ENCODE data around the gene RTP2. TPM values are rescaled to one million over a fixed set of nuclear protein-coding genes. Genes with fewer than 3 reads are reported as not detected.
A peak's percentile ranks its signal among the peaks of the same experiment; 100 is the strongest.
"Not testable (repeated sequence)": the region's sequence is repeated elsewhere in the genome, so short reads cannot be mapped to it uniquely, and the experiment has no call there.

Gene RTP2
- total RNA-seq, 2 experiments from 2014 or later = not detected

GRCh38 chr3:187708696-187709095 lies 6.3 kb upstream of the RTP2 start:
- H3K27ac Mint-ChIP-seq = no peak overlapping the region
- no peaks in the 10 kb centered on the region for H3K27me3 Mint-ChIP-seq
- no peak overlapping the region for H3K4me3 Mint-ChIP-seq
- no peaks in the 10 kb centered on the region for H3K4me1 Mint-ChIP-seq
- H3K36me3 Mint-ChIP-seq = no peaks in the 10 kb centered on the region
- DNase-seq = no peak
- H3K9me3 Mint-ChIP-seq = no peaks in the 10 kb centered on the region

DNA sequence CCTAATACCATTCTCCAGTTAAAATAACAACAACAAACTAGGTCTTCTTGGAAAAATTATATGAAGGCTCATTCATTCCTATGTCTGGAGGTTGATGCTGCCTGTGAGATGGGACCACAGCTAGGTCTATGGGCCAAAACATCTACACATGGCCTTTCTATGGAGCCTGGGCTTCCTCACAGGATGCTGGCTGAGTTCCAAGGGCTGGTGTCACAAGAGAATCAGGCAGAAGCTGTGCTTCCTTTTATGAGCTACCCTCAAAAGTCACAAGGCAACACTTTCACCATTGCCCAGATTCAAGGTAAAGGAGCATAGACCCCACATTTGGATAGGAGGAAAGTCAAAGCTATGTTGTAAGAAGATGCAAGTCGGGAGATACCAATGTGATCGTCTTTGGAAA lies 4.6 kb upstream of the RTP2 start:
- no peaks in the 10 kb centered on the region for H3K36me3 Mint-ChIP-seq
- DNase-seq = no peak
- no peaks in the 10 kb centered on the region for H3K27me3 Mint-ChIP-seq
- no peak overlapping the region for H3K4me3 Mint-ChIP-seq
- no peaks in the 10 kb centered on the region for H3K9me3 Mint-ChIP-seq
- H3K27ac Mint-ChIP-seq = no peak overlapping the region
- H3K4me1 Mint-ChIP-seq = no peaks in the 10 kb centered on the region

DNA sequence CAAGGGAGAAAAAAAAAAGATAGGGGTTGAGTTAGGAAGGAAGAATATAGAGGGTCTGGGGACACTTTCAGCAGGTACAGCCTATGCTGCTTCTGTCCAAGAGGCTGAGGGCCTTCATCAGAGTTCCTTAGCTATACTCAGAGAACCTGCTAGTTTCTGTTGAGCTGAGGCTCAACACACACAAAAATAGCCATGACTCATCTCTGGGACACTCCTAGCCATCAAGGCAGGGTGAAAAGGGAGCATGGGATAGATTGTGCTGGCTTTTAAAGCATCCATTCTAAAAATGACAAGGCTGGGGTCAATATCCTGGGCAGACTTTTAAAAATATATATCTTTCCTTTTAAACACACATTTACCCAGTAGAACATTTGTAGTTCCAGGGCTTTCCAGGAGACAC lies 2.8 kb upstream of the RTP2 start:
- H3K27me3 Mint-ChIP-seq = no peaks in the 10 kb centered on the region
- no peak overlapping the region for H3K27ac Mint-ChIP-seq
- no peaks in the 10 kb centered on the region for H3K9me3 Mint-ChIP-seq
- no peaks in the 10 kb centered on the region for H3K36me3 Mint-ChIP-seq
- H3K4me1 Mint-ChIP-seq = no peaks in the 10 kb centered on the region
- H3K4me3 Mint-ChIP-seq = no peak overlapping the region
- DNase-seq = no peak

DNA sequence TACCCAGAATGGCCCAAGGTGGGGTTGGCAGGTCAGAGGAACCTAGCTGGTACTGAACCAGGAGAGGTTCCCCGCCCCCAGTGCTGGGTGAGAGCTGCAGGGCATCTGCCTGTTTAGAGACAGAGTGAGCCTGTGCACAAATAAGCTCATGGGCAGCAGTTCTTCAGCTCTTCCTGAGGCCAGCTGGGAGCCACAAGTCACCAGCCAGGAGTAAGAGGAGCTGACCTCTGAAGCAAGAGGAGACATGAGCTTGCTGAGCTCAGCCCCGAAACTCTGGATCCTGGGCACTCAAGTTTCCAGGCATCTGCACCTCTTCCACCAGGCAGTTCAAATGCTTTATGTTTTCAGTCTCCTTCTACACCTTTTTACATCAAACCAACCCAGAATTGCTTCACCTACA lies 2.1 kb downstream of the RTP2 start:
- H3K4me3 Mint-ChIP-seq = no peak overlapping the region
- DNase-seq = no peak
- H3K27me3 Mint-ChIP-seq = peaks cover 4% of the 10 kb centered on the region
- no peak overlapping the region for H3K27ac Mint-ChIP-seq
- no peaks in the 10 kb centered on the region for H3K36me3 Mint-ChIP-seq
- H3K9me3 Mint-ChIP-seq = no peaks in the 10 kb centered on the region
- H3K4me1 Mint-ChIP-seq = no peaks in the 10 kb centered on the region

DNA sequence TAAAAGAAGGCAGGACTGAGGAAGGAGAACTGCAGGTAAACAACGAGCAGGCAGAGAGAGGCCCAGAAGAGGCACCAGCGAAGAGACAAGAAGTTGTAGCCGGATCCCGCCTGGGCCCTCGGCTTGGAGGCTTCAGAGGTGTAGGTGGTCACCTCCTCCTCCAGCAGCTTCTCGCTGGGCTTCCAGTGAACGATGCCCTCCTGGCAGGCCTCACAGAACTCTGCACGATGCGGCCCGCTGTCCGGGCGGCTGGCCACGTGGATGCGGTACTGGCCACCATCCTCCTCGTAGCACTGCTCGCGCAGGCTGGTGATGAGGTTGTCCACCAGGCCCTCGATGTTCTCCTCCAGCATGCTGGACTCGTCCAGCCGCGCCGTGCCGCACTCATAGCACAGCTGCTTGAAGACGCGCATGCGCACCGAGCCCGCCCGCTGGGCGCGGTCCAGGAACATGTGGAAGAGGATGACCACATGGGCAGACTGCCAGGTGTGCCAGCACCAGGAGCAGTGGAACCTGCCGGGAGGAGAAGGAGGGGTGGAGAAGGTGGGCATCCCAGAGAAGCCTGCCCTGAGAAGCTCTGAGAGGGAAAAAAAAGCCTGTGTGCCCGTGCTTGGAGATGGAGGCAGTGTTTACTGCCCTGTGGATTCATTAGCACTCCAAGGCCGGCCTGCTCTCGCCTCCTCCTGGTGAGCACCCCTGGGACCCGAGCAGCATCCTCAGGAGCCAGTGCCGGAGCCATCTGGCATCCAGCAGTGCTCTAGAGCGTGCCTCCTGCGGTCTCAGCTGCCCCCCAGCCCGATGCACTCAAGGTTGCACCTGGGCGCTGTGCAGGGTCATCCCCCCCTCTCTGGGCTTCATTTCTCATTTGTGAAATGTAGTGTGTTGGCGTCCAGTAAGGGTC lies 3.6 kb downstream of the RTP2 start:
- H3K36me3 Mint-ChIP-seq = no peaks in the 10 kb centered on the region
- H3K4me1 Mint-ChIP-seq = no peaks in the 10 kb centered on the region
- H3K27ac Mint-ChIP-seq = no peak overlapping the region
- no peaks in the 10 kb centered on the region for H3K9me3 Mint-ChIP-seq
- no peak for DNase-seq
- H3K4me3 Mint-ChIP-seq = no peak overlapping the region
- H3K27me3 Mint-ChIP-seq = peaks cover 15% of the 10 kb centered on the region

- no peak for DNase-seq
- H3K27me3 Mint-ChIP-seq = peaks cover 27% of the 10 kb centered on the region
- no peaks in the 10 kb centered on the region for H3K9me3 Mint-ChIP-seq
- no peaks in the 10 kb centered on the region for H3K4me1 Mint-ChIP-seq
- no peak overlapping the region for H3K27ac Mint-ChIP-seq
- no peaks in the 10 kb centered on the region for H3K36me3 Mint-ChIP-seq
- H3K4me3 Mint-ChIP-seq = no peak overlapping the region
Observed at GRCh38 chr3:187696021-187696420, 6.3 kb downstream of the RTP2 start.

GRCh38 chr3:187695449-187695848 lies 6.9 kb downstream of the RTP2 start:
- Mint-ChIP-seq H3K27ac (no peak overlapping the region), H3K4me3 (no peak overlapping the region), H3K9me3 (no peaks in the 10 kb centered on the region), H3K27me3 (peaks cover 30% of the 10 kb centered on the region), H3K4me1 (no peaks in the 10 kb centered on the region), H3K36me3 (no peaks in the 10 kb centered on the region)
- DNase-seq = no peak

GRCh38 chr3:187694801-187695200 lies 7.6 kb downstream of the RTP2 start:
- Mint-ChIP-seq H3K9me3 (no peaks in the 10 kb centered on the region), H3K27me3 (peaks cover 30% of the 10 kb centered on the region), H3K4me1 (no peaks in the 10 kb centered on the region), H3K4me3 (no peak overlapping the region), H3K36me3 (no peaks in the 10 kb centered on the region), H3K27ac (no peak overlapping the region)
- no peak for DNase-seq

DNA sequence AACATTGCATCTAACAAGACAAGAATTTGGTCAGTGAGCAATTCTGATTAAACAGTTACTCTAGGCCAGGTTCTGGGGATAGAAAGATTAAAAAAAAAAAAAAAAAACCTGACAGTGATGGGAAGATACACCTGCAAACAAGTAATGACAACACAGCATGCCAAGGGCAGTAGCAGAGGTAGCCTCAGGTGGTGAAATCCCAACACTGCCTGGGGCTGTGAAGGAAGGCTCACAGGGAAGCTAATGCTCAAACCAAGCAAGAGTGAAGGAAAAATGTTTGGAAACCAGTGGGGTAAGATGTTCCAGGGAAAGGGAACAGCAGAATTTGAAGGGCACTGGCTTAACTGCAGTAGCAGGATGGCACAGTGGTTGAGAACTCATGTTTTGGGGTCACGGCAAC lies 8.9 kb downstream of the RTP2 start:
- Mint-ChIP-seq H3K4me1 (no peaks in the 10 kb centered on the region), H3K4me3 (no peak overlapping the region), H3K9me3 (no peaks in the 10 kb centered on the region), H3K27ac (no peak overlapping the region), H3K36me3 (no peaks in the 10 kb centered on the region), H3K27me3 (peaks cover 35% of the 10 kb centered on the region)
- DNase-seq = no peak

- no peak for DNase-seq
- Mint-ChIP-seq H3K4me1 (no peaks in the 10 kb centered on the region), H3K27me3 (peaks cover 47% of the 10 kb centered on the region), H3K4me3 (no peak overlapping the region), H3K36me3 (no peaks in the 10 kb centered on the region), H3K9me3 (peaks cover 8% of the 10 kb centered on the region), H3K27ac (no peak overlapping the region)
Observed at GRCh38 chr3:187689984-187690383, 12.4 kb downstream of the RTP2 start.

- H3K4me3 Mint-ChIP-seq = no peak overlapping the region
- DNase-seq = no peak
- peaks cover 48% of the 10 kb centered on the region for H3K27me3 Mint-ChIP-seq
- H3K36me3 Mint-ChIP-seq = no peaks in the 10 kb centered on the region
- H3K27ac Mint-ChIP-seq = no peak overlapping the region
- peaks cover 8% of the 10 kb centered on the region for H3K4me1 Mint-ChIP-seq
- peaks cover 14% of the 10 kb centered on the region for H3K9me3 Mint-ChIP-seq
Observed at GRCh38 chr3:187686621-187687273, 15.6 kb downstream of the RTP2 start.

DNA sequence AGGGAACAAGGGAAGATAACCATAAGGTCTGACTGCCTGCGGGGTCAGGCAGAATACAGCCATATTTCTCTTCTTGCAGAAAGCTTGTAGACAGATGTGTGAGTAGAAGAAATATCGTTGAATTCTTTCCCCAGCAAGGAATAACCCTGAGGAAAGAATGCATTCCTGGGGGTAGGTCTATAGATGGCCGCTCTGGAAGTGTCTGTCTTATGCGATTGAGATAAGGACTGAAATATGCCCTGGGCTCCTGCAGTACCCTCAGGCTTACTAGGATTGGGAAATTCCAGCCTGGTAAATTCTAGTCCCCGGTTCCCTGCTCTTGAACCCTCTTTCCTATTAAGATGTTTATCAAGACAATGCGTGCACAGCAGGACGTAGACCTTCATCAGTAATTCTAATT lies 16.4 kb downstream of the RTP2 start:
- Mint-ChIP-seq H3K36me3 (no peaks in the 10 kb centered on the region), H3K9me3 (peaks cover 14% of the 10 kb centered on the region), H3K27ac (no peak overlapping the region), H3K4me1 (peaks cover 8% of the 10 kb centered on the region), H3K27me3 (peaks cover 42% of the 10 kb centered on the region), H3K4me3 (no peak overlapping the region)
- DNase-seq = no peak

DNA sequence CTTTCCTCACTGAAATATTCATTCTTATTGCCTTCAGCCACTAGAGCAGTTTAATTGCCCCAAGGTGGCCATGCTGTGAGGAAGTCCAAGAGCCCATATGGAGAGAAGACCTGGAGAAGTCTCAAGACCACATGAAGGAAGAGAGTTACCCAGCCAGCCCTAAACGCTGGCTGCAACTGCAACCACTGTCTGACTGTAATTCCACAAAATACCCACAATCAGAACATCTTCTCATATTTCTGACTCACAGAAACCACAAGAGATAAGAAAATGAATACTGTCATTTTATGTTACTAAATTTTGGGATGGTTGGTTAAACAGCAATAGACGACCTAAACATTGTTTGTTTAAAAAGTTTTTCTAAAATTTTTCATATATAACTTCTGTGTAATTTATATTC lies 17.5 kb downstream of the RTP2 start:
- Mint-ChIP-seq H3K9me3 (peaks cover 14% of the 10 kb centered on the region), H3K4me1 (peaks cover 8% of the 10 kb centered on the region), H3K27me3 (peaks cover 42% of the 10 kb centered on the region), H3K4me3 (no peak overlapping the region), H3K27ac (peak overlapping the region; percentile 10), H3K36me3 (no peaks in the 10 kb centered on the region)
- no peak for DNase-seq

- Mint-ChIP-seq H3K27me3 (peaks cover 46% of the 10 kb centered on the region), H3K4me3 (no peak overlapping the region), H3K27ac (peak overlapping the region; percentile 10), H3K4me1 (peaks cover 9% of the 10 kb centered on the region), H3K9me3 (peaks cover 14% of the 10 kb centered on the region), H3K36me3 (no peaks in the 10 kb centered on the region)
- DNase-seq = no peak
Observed at GRCh38 chr3:187684444-187684843, 17.9 kb downstream of the RTP2 start.

DNA sequence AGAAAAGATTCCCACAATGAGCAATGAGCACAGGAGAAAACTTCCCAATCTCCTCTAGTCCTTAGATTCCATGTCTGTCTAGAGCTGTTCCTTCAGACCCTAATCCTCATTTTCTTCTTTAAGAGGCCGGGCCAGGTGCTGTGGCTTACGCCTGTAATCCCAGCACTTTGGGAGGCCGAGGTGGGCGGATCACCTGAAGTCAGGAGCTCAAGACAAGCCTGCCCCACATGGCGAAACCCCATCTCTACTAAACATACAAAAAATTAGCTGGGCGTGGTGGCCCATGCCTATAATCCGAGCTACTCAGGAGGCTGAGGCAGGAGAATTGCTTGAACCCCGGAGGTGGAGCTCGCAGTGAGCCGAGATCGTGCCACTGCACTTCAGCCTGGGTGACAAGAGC lies 20.6 kb downstream of the RTP2 start:
- not testable (repeated sequence) for H3K4me1 Mint-ChIP-seq, DNase-seq, H3K36me3 Mint-ChIP-seq, H3K4me3 Mint-ChIP-seq, H3K27ac Mint-ChIP-seq
- H3K27me3 Mint-ChIP-seq = peaks cover 50% of the 10 kb centered on the region
- peaks cover 14% of the 10 kb centered on the region for H3K9me3 Mint-ChIP-seq
